IMR-90 (cell line): ENCODE data around the gene AP1M2.

Experiments used
- POLR2A ChIP-seq: IDR thresholded peaks from 2 replicates; pipeline ENCODE4 v1.6.1; 2012; ENCODE audit warnings: mild to moderate bottlenecking, low read depth, low read length
- RAD21 ChIP-seq: IDR thresholded peaks from 2 replicates; pipeline ENCODE4 v1.6.1; 2012; ENCODE audit warnings: low read length, improper control_type of control experiment
- TF ChIP-seq, protein P1 (sequence below): conservative IDR thresholded peaks from 2 replicates; pipeline ENCODE4 v1.5.1; 2012; ENCODE audit warnings: mild to moderate bottlenecking, low read depth, low read length, improper control_type of control experiment

DNA sequence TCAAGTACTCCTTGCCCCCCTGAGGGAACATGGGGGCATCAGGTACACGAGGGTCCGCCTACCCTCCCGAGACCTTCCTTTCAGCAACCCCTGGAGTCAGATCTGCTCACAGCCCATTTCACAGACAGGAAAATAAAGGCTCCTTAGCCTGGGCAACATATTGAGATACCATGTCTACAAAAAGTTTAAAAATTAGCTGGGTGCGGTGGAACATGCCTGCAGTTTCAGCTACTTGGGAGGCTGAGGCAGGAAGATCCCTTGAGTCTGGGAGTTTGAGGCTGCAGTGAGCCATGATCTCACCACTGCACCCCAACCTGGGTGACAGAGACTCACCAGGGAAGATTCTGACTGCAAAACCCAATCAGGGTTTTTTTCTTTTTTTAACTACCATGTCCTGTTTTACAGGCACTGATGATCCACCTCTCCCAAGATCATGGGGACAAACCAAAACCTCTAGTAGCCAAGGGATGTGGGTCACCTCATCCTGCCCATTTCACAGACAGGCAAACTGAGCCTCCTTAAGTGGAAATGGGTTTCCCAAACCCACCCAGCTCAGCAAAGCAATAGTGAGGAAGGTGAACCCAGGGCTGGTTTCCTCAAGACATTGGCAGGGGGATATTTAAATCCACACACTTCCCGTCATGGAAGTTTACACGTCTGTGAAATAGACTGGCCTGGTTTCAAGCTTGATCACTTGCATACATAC is 11.9 kb downstream of the AP1M2 start:
- TF ChIP-seq, protein P1, sequence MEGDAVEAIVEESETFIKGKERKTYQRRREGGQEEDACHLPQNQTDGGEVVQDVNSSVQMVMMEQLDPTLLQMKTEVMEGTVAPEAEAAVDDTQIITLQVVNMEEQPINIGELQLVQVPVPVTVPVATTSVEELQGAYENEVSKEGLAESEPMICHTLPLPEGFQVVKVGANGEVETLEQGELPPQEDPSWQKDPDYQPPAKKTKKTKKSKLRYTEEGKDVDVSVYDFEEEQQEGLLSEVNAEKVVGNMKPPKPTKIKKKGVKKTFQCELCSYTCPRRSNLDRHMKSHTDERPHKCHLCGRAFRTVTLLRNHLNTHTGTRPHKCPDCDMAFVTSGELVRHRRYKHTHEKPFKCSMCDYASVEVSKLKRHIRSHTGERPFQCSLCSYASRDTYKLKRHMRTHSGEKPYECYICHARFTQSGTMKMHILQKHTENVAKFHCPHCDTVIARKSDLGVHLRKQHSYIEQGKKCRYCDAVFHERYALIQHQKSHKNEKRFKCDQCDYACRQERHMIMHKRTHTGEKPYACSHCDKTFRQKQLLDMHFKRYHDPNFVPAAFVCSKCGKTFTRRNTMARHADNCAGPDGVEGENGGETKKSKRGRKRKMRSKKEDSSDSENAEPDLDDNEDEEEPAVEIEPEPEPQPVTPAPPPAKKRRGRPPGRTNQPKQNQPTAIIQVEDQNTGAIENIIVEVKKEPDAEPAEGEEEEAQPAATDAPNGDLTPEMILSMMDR, result no peak
- no peak for TF ChIP-seq POLR2A
- no peak for TF ChIP-seq RAD21
